GM19023 (cell line): ENCODE data around the gene AGPAT1.

Experiments
- ATAC-seq: cut with Tn5 transposase; IDR thresholded peaks from one replicate; pipeline ENCODE4 v1.9.1; 2021; ENCODE audit warnings: mild to moderate bottlenecking, moderate library complexity; ENCODE audit not compliant: unreplicated experiment

AGPAT1 gene

DNA sequence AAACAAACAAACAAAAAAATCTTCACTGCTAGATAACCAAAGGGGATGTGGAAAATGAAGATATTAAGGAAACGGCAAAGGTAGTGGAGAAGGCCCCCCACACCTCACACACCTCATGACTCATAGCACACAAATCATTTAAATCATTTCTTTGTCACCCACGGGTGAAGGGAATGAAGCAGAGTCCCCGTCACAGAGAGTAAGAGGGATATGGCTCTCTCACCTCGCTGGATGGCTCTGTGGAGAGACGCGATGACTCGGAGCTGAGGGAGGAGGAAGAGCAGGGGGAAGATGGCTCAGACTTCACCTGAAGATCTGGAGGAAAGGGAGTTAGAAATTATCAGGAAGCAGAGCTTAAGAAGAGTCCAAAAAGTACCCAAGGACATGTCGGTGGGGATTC is 49.0 kb downstream of the AGPAT1 start:
- no peak for ATAC-seq

GRCh38 chr6:32123681-32124080 is 52.2 kb downstream of the AGPAT1 start:
- no peak for ATAC-seq

DNA sequence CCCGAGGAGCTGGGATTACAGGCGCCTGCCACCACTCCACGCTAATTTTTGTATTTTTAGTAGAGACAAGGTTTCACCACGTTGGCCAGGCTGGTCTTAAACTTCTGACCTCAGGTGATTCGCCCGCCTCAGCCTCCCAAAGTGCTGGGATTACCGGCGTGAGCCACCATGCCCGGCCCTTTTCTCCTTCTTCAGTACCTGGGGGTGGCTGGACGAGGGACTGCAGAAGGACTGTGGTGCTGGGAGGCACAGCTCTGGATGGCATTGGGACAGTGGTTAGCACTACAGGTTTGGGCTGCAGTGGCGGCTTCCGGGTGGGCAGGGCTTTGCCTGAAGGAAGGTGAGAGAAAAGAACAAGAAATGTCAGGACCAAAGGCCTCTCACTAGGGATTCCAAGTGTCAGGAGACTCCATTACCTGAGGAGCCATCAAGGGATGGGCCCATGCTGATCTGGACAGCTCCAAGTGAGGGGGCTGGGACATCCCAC is 55.3 kb downstream of the AGPAT1 start:
- no peak for ATAC-seq

- ATAC-seq, result no peak
Observed at GRCh38 chr6:32118782-32119628, 56.9 kb downstream of the AGPAT1 start.
